Thyroid gland (tissue), 4 donors: ENCODE data around the gene WNT9A. TPM values are rescaled to one million over a fixed set of nuclear protein-coding genes. Genes with fewer than 3 reads are reported as not detected.

ENCODE experiments used
- DNase-seq, 2 donors: peaks; one replicate each; pipeline ENCODE4 v3.0.0-alpha.2; 2019
- H3K27ac ChIP-seq, 3 donors: fragments of 200-600 bp; sonication (generic); 1 replicate in 2 of 3; 2 replicates in 1 of 3; pipeline ENCODE4 v1.5.1; 2016 to 2019; ENCODE audit warnings: mild to moderate bottlenecking in 1 of 3, moderate library complexity in 1 of 3
- H3K27me3 ChIP-seq: fragments of 200-600 bp; sonication (generic); one replicate; pipeline ENCODE4 v1.5.1; 2019
- H3K36me3 ChIP-seq, 2 donors: fragments of 200-600 bp; sonication (generic); one replicate each; pipeline ENCODE4 v1.5.1; 2016 to 2019
- H3K4me1 ChIP-seq, 2 donors: fragments of 200-600 bp; sonication (generic); one replicate each; pipeline ENCODE4 v1.5.1; 2017 to 2019
- H3K4me3 ChIP-seq, 3 donors: fragments of 200-600 bp; sonication (generic); replicated peaks in 1 of 3; 1 replicate in 2 of 3; 2 replicates in 1 of 3; pipeline ENCODE4 v1.5.1; 2016; ENCODE audit warnings: mild to moderate bottlenecking in 1 of 3
- H3K9me3 ChIP-seq: fragments of 200-600 bp; sonication (generic); one replicate; pipeline ENCODE4 v1.5.1; 2017
- POLR2A ChIP-seq, 2 donors: fragments of 450-650 bp; IDR thresholded peaks; one replicate each; pipeline ENCODE4 v1.6.1; 2017; ENCODE audit warnings: antibody characterized with exemption in 2 of 2, mild to moderate bottlenecking in 2 of 2, moderate library complexity in 1 of 2
- WGBS, 2 donors: methylation state at CpG; one replicate each; pipeline ENCODE4 v1.1.5; 2017; 5-methylcytosine and 5-hydroxymethylcytosine counted together
- intact Hi-C: fragments of 100-400 bp; cut with DNase I; formaldehyde crosslinking; loops from one replicate; pipeline ENCODE4 v1.15.1; 2023
- total RNA-seq, 4 donors: library from RNA; depleted of rRNA; stranded (reverse); fragments of >200 nt; gene quantifications; one replicate each; pipeline ENCODE4 v1.2.3, GENCODE V29; 2016
- TF ChIP-seq, protein P1 (sequence below), 6 experiments: fragments of 200-600 bp in 3 of 6; fragments of 450-650 bp in 3 of 6; sonication (generic) in 3 of 6; IDR thresholded peaks; one replicate each; pipeline ENCODE4 v1.5.1; 2016 to 2019; ENCODE audit warnings: antibody characterized with exemption in 6 of 6, mild to moderate bottlenecking in 2 of 6, inconsistent platforms in 1 of 6, moderate library complexity in 1 of 6

The WNT9A gene
- total RNA-seq, 4 donors from 2014 or later: 2.5 to 4.3 (median 3.4) TPM

DNA sequence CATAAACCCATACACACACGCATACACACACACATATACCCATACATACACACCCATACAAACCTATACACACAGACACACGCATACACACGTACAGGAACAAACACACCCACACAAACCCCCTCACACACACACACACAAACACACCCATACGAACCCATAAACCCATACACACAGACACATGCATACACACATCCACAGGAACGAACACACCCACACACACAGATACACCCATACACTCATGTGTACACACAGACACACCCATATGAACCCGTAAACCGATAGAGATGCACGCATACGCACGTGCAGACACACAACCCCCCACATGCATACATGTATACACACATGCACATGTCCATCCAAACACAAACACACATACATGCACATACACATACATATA, 9.5 kb downstream of the WNT9A start:
- H3K4me3 ChIP-seq: no peak overlapping the region
- WGBS, 2 donors: 97 to 98% methylated on average over 10 of the region's 10 CpGs
- H3K27me3 ChIP-seq: no peaks in the 10 kb centered on the region
- no peak overlapping the region for H3K27ac ChIP-seq
- intact Hi-C loops: no loop called here
- no peaks in the 10 kb centered on the region for H3K4me1 ChIP-seq
- DNase-seq: no peak
- no peaks in the 10 kb centered on the region for H3K36me3 ChIP-seq
- TF ChIP-seq POLR2A (IDR thresholded peaks at IDR 0.05): no peak
- TF ChIP-seq, protein P1, sequence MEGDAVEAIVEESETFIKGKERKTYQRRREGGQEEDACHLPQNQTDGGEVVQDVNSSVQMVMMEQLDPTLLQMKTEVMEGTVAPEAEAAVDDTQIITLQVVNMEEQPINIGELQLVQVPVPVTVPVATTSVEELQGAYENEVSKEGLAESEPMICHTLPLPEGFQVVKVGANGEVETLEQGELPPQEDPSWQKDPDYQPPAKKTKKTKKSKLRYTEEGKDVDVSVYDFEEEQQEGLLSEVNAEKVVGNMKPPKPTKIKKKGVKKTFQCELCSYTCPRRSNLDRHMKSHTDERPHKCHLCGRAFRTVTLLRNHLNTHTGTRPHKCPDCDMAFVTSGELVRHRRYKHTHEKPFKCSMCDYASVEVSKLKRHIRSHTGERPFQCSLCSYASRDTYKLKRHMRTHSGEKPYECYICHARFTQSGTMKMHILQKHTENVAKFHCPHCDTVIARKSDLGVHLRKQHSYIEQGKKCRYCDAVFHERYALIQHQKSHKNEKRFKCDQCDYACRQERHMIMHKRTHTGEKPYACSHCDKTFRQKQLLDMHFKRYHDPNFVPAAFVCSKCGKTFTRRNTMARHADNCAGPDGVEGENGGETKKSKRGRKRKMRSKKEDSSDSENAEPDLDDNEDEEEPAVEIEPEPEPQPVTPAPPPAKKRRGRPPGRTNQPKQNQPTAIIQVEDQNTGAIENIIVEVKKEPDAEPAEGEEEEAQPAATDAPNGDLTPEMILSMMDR (IDR thresholded peaks at IDR 0.05): no peak
- no peaks in the 10 kb centered on the region for H3K9me3 ChIP-seq

GRCh38 chr1:227937838-227938145, 9.9 kb downstream of the WNT9A start:
- no peaks in the 10 kb centered on the region for H3K4me1 ChIP-seq
- no peaks in the 10 kb centered on the region for H3K27me3 ChIP-seq
- no peak overlapping the region for H3K4me3 ChIP-seq
- H3K27ac ChIP-seq: no peak overlapping the region
- intact Hi-C loops: no loop called here
- H3K9me3 ChIP-seq: no peaks in the 10 kb centered on the region
- WGBS, 2 donors: 78 to 97% methylated on average over 6 to 7 of the region's 7 CpGs
- no peak for TF ChIP-seq POLR2A (IDR thresholded peaks at IDR 0.05)
- TF ChIP-seq, protein P1 (IDR thresholded peaks at IDR 0.05): no peak
- no peaks in the 10 kb centered on the region for H3K36me3 ChIP-seq
- peak in 1 of 2 donors; percentile 1 for DNase-seq

DNA sequence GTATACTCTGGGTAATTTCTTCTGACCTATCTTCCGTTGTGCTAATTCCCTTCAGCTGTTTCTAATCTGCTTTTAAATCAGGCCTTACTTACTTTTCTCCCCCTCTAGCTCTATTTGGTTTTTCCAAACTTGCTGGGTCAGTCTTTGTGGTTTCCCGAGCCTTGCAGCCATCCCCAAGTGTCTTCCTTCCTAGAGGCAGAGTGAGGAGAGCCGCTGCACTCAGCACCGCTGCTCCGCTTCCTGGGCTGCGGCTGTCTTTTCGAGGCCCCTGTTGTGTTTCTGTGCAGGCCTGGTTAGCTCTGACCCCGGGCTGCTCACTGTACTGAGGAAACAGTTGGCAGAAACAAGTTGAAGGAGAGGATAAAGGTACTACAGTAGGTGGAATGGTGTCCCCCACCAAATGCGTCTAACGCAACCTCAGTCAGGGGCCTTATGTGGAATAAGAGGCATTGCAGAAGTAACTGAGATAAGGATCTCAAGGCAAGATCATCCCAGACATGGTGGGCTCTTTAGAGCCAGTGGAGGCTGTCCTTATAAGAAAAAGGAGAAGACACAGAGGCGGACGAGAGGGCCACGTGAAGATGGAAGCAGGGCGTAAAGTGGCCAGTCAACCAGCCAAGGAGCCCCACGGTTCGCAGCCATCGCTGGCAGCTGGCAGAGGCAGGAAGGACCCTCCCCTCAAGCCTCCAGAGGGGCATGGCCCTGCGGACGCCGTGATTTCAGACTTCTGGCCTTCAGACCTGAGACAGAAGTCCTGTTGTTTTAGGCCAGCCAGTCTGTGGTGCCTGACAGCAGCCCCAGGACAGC, 10.5 kb downstream of the WNT9A start:
- no peaks in the 10 kb centered on the region for H3K4me1 ChIP-seq
- no peak for DNase-seq
- no peak overlapping the region for H3K27ac ChIP-seq
- intact Hi-C loops: no loop called here
- no peaks in the 10 kb centered on the region for H3K36me3 ChIP-seq
- no peaks in the 10 kb centered on the region for H3K9me3 ChIP-seq
- no peaks in the 10 kb centered on the region for H3K27me3 ChIP-seq
- TF ChIP-seq, protein P1 (IDR thresholded peaks at IDR 0.05): no peak
- no peak for TF ChIP-seq POLR2A (IDR thresholded peaks at IDR 0.05)
- H3K4me3 ChIP-seq: no peak overlapping the region
- WGBS, 2 donors: 85 to 86% methylated on average over 19 to 20 of the region's 20 CpGs

DNA sequence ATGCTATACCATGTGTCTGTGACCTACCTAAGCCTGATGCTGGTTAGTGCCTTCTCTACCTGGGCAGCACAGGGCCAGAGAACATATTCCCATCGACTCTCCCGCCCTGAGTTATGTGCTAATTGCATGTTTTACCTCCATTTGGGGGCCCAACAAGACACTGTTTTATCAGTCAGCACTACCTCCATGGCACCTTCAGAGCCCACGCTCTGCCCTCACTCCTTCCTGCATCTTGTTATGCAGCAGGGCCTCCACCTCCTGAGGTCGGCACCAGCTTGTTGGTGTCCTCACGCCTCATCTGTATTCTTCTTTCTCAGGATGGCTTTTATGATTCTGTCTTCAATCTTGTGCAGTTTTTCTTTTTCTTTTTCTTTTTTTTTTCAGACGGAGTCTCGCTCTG, 11.9 kb downstream of the WNT9A start:
- Histone ChIP-seq H3K27ac (no peak overlapping the region), H3K36me3 (no peaks in the 10 kb centered on the region), H3K9me3 (no peaks in the 10 kb centered on the region), H3K4me1 (no peaks in the 10 kb centered on the region), H3K27me3 (no peaks in the 10 kb centered on the region), H3K4me3 (no peak overlapping the region)
- intact Hi-C loops: no loop called here
- no peak for DNase-seq
- 96 to 98% methylated on average over 7 of the region's 7 CpGs for whole genome bisulfite sequencing, 2 donors
- no peak for TF ChIP-seq POLR2A (IDR thresholded peaks at IDR 0.05)
- TF ChIP-seq, protein P1 (IDR thresholded peaks at IDR 0.05): no peak

DNA sequence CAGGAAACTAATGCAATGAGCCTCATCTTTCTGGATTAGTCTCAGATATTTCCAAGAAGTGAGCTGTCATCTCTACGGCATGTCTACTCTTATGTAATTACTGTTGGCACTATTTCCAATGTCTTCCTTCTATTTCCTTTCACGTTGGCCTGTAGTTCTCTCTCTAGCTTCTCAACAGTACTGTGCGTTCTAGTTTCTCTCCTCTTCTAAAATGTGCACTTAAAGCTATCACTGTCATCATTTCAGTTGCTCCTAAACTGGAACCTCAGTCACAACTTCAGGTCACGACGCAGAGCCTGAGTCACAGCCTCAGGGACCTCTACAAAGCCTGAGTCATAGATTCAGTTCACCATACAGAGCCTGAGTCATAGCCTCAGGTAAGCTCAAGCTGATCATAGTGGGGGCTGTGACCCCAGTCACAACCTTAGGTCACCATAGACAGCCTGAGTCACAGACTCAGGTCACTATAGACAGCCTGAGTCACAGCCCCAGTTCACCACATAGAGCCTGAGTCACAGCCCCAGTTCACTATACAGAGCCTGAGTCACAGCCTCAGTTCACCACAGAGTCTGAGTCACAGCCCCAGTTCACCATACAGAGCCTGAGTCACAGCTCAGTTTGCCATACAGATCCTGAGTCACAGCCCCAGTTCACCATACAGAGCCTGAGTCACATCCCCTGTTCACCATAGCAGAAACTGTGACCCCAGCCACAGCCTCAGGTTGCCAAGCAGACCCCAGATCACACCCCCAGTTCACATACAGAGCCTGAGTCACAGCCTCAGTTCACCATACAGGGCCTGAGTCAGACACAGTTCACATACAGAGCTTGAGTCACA, 13.0 kb downstream of the WNT9A start:
- intact Hi-C loops: no loop called here
- H3K9me3 ChIP-seq: no peaks in the 10 kb centered on the region
- H3K27me3 ChIP-seq: no peaks in the 10 kb centered on the region
- no peaks in the 10 kb centered on the region for H3K4me1 ChIP-seq
- H3K27ac ChIP-seq: peak overlapping the region in 1 of 3 donors; percentile 5
- H3K36me3 ChIP-seq: no peaks in the 10 kb centered on the region
- WGBS, 2 donors: 58 to 77% methylated on average over 5 of the region's 5 CpGs
- no peak for TF ChIP-seq POLR2A (IDR thresholded peaks at IDR 0.05)
- TF ChIP-seq, protein P1 (IDR thresholded peaks at IDR 0.05): no peak
- no peak overlapping the region for H3K4me3 ChIP-seq
- DNase-seq: peak in 1 of 2 donors; percentile 1
